HepG2 (cell line): ENCODE results near the gene BBOX1. TPM values are rescaled to one million over a fixed set of nuclear protein-coding genes. Genes with fewer than 3 reads are reported as not detected.

ENCODE experiments used
- HDAC6 ChIP-seq: fragments of 200-600 bp; sonication (generic); IDR thresholded peaks from 2 replicates; pipeline ENCODE4 v1.7.0; 2017; ENCODE audit warnings: mild to moderate bottlenecking, antibody characterized with exemption, low read length, low read depth
- MAFF ChIP-seq: IDR thresholded peaks from 2 replicates; pipeline ENCODE4 v1.6.1; 2011; ENCODE audit warnings: low read depth, low read length, improper control_type of control experiment
- NFE2 ChIP-seq: sonication (generic); formaldehyde crosslinking; IDR thresholded peaks from 2 replicates; pipeline ENCODE4 v1.4.0; 2020; ENCODE audit warnings: missing genetic modification reagents
- REL ChIP-seq: sonication (generic); formaldehyde crosslinking; conservative IDR thresholded peaks from 2 replicates; pipeline ENCODE4 v1.8.0; 2022; ENCODE audit warnings: mild to moderate bottlenecking, missing genetic modification reagents, moderate library complexity
- ZFP82 ChIP-seq: sonication (generic); formaldehyde crosslinking; IDR thresholded peaks from 2 replicates; pipeline ENCODE4 v1.5.1; 2020; ENCODE audit warnings: mild to moderate bottlenecking, missing genetic modification reagents, borderline replicate concordance
- ZNF205 ChIP-seq: IDR thresholded peaks from 2 replicates; pipeline ENCODE4 v1.6.1; 2018; ENCODE audit warnings: missing biosample characterization, missing genetic modification reagents
- ZNF777 ChIP-seq: sonication (generic); formaldehyde crosslinking; IDR thresholded peaks from 2 replicates; pipeline ENCODE4 v1.4.0; 2020; ENCODE audit warnings: missing genetic modification reagents
- polyA plus RNA-seq, 8 experiments: library from polyadenylated mRNA; depleted of rRNA in 3 of 8; stranded (reverse) in 7 of 8; unstranded in 1 of 8; fragments of >200 nt; fragmentation: Illumina TruSeq in 4 of 8; extraction: Trizol in 4 of 8; gene quantifications; 2 replicates each; pipeline versions ENCODE4 v1.2.1 to v1.2.3, GENCODE V29; 2011 to 2016; ENCODE audit warnings: low read depth in 4 of 8, missing spikeins in 1 of 8, mixed read lengths in 1 of 8; ENCODE audit not compliant: insufficient read depth in 1 of 8
- total RNA-seq, 5 experiments: library from RNA; depleted of rRNA; stranded (reverse); fragments of >200 nt; fragmentation: Illumina TruSeq; extraction: Trizol; gene quantifications; 2 replicates each; pipeline ENCODE4 v1.2.3, GENCODE V29; 2016; ENCODE audit warnings: low read depth in 1 of 5
- TF ChIP-seq, protein P1 (sequence below): sonication (generic); formaldehyde crosslinking; conservative IDR thresholded peaks from 2 replicates; pipeline ENCODE4 v1.4.0; 2020; ENCODE audit warnings: missing genetic modification reagents
- TF ChIP-seq, protein P2 (sequence below), 2 experiments: sonication (generic) in 1 of 2; formaldehyde crosslinking in 1 of 2; IDR thresholded peaks; 2 replicates each; pipeline versions ENCODE4 v1.4.0 to v1.6.1; 2016 to 2020; ENCODE audit warnings: borderline replicate concordance in 1 of 2, low read depth in 1 of 2, mild to moderate bottlenecking in 1 of 2, missing genetic modification reagents in 1 of 2
- TF ChIP-seq, protein P3 (sequence below): sonication (generic); formaldehyde crosslinking; IDR thresholded peaks from 2 replicates; pipeline ENCODE4 v1.8.0; 2022; ENCODE audit warnings: mild to moderate bottlenecking, missing genetic modification reagents, moderate library complexity

Gene BBOX1
- total and polyA plus RNA-seq, 2 of the 13 experiments (the other 11 are each of a cell fraction or from before 2014, with no cell fraction given), result not detected

DNA sequence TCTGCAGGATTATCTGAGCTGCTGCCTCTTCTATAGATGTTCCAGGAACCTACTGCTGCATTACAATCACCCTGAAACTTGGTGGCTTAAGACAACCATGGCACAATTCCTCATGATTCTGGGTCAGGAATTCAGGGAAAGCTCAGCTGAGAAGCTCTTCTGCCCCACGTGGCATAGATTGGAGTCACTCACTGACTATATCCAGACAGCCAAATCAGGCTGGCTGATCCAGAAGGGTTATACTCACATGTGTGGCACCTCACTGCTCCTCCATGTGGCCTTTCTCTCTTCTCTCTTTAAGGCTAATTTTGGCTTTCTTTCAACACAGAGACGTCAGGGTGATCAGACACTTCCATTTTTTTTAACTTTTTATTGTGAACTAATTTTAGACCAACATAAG is 125.5 kb downstream of the BBOX1 start (continued):
- TF ChIP-seq, protein P1, sequence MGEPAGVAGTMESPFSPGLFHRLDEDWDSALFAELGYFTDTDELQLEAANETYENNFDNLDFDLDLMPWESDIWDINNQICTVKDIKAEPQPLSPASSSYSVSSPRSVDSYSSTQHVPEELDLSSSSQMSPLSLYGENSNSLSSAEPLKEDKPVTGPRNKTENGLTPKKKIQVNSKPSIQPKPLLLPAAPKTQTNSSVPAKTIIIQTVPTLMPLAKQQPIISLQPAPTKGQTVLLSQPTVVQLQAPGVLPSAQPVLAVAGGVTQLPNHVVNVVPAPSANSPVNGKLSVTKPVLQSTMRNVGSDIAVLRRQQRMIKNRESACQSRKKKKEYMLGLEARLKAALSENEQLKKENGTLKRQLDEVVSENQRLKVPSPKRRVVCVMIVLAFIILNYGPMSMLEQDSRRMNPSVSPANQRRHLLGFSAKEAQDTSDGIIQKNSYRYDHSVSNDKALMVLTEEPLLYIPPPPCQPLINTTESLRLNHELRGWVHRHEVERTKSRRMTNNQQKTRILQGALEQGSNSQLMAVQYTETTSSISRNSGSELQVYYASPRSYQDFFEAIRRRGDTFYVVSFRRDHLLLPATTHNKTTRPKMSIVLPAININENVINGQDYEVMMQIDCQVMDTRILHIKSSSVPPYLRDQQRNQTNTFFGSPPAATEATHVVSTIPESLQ (CRISPR knock-in tag), result no peak
- TF ChIP-seq ZFP82 (CRISPR knock-in tag), result no peak
- no peak for TF ChIP-seq ZNF777 (CRISPR knock-in tag)
- TF ChIP-seq ZNF205 (CRISPR knock-in tag), result no peak
- no peak for TF ChIP-seq MAFF
- TF ChIP-seq, protein P2, sequence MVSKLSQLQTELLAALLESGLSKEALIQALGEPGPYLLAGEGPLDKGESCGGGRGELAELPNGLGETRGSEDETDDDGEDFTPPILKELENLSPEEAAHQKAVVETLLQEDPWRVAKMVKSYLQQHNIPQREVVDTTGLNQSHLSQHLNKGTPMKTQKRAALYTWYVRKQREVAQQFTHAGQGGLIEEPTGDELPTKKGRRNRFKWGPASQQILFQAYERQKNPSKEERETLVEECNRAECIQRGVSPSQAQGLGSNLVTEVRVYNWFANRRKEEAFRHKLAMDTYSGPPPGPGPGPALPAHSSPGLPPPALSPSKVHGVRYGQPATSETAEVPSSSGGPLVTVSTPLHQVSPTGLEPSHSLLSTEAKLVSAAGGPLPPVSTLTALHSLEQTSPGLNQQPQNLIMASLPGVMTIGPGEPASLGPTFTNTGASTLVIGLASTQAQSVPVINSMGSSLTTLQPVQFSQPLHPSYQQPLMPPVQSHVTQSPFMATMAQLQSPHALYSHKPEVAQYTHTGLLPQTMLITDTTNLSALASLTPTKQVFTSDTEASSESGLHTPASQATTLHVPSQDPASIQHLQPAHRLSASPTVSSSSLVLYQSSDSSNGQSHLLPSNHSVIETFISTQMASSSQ (IDR thresholded peaks at IDR 0.05; ENCODE audit: low read depth), result no peak
- TF ChIP-seq, protein P2 (CRISPR knock-in tag; IDR thresholded peaks at IDR 0.05; ENCODE audit: borderline replicate concordance), result no peak
- no peak for TF ChIP-seq REL (CRISPR knock-in tag)
- no peak for TF ChIP-seq NFE2 (CRISPR knock-in tag)
- TF ChIP-seq, protein P3, sequence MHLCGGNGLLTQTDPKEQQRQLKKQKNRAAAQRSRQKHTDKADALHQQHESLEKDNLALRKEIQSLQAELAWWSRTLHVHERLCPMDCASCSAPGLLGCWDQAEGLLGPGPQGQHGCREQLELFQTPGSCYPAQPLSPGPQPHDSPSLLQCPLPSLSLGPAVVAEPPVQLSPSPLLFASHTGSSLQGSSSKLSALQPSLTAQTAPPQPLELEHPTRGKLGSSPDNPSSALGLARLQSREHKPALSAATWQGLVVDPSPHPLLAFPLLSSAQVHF (CRISPR knock-in tag), result no peak
- no peak for TF ChIP-seq HDAC6
